ENCODE measurements around the gene SERPINF2. TPM values are rescaled to one million over a fixed set of nuclear protein-coding genes. Genes with fewer than 3 reads are reported as not detected.
"Not testable (repeated sequence)": the region's sequence is repeated elsewhere in the genome, so short reads cannot be mapped to it uniquely, and the experiment has no call there.

The SERPINF2 gene
- total RNA-seq, 1 donor from 2014 or later, result 21.6 TPM

GRCh38 chr17:1718362-1719165, 24.1 kb upstream of the SERPINF2 start:
- DNase-seq (peak; percentile 67), ATAC-seq (no peak)
- no peaks in the 10 kb centered on the region for H3K9me3 ChIP-seq
- peak overlapping the region; percentile 94 for H3K27ac ChIP-seq
- H3K36me3 ChIP-seq, result peaks cover 6% of the 10 kb centered on the region
- no peaks in the 10 kb centered on the region for H3K27me3 ChIP-seq
- H3K4me3 ChIP-seq, result peak overlapping the region; percentile 61
- no peak for TF ChIP-seq CTCF (IDR thresholded peaks at IDR 0.05)
- H3K4me1 ChIP-seq, result peaks cover 40% of the 10 kb centered on the region
- intact Hi-C loops (cut with DNase I), result loop anchor here (10.0 kb wide), 2 partner anchors 66 to 106 kb away; partner anchors contain the start of gene SMYD4

- DNase-seq (peak; percentile 79), ATAC-seq (no peak)
- intact Hi-C loops (cut with DNase I), result no loop called here
- peaks cover 42% of the 10 kb centered on the region for H3K4me1 ChIP-seq
- no peaks in the 10 kb centered on the region for H3K27me3 ChIP-seq
- H3K36me3 ChIP-seq, result no peaks in the 10 kb centered on the region
- no peak overlapping the region for H3K4me3 ChIP-seq
- no peaks in the 10 kb centered on the region for H3K9me3 ChIP-seq
- peak; percentile 97 for TF ChIP-seq CTCF (IDR thresholded peaks at IDR 0.05)
- no peak overlapping the region for H3K27ac ChIP-seq
Measured at GRCh38 chr17:1720856-1721386, 21.8 kb upstream of the SERPINF2 start.

- H3K36me3 ChIP-seq; H3K4me3 ChIP-seq; H3K9me3 ChIP-seq; DNase-seq; ATAC-seq; intact Hi-C loops (cut with DNase I); H3K27me3 ChIP-seq: not testable (repeated sequence)
- peaks cover 52% of the 10 kb centered on the region for H3K4me1 ChIP-seq
- H3K27ac ChIP-seq, result peak overlapping the region; percentile 92
Measured at GRCh38 chr17:1722022-1722421, 20.6 kb upstream of the SERPINF2 start.

- peak; percentile 97 for DNase-seq
- no peaks in the 10 kb centered on the region for H3K9me3 ChIP-seq
- peak within 1 kb of the TSS; percentile 82 for H3K4me3 ChIP-seq
- H3K27me3 ChIP-seq, result no peaks in the 10 kb centered on the region
- peak; percentile 87 for ATAC-seq
- peak within 1 kb of the TSS; percentile 92 for H3K27ac ChIP-seq
- H3K36me3 ChIP-seq, result peaks cover 28% of the 10 kb centered on the region
- no peak for TF ChIP-seq CTCF (IDR thresholded peaks at IDR 0.05)
- H3K4me1 ChIP-seq, result peaks cover 52% of the 10 kb centered on the region
- intact Hi-C loops (cut with DNase I), result no loop called here
Measured at GRCh38 chr17:1724351-1724868, 18.3 kb upstream of the SERPINF2 start, which contains the start of gene WDR81. Gene WDR81 (plus strand): TSS chr17:1724704. CDS start chr17:1724960, 256 bp downstream.

GRCh38 chr17:1724869-1725641, 17.6 kb upstream of the SERPINF2 start:
- no peaks in the 10 kb centered on the region for H3K27me3 ChIP-seq
- peaks cover 28% of the 10 kb centered on the region for H3K36me3 ChIP-seq
- H3K9me3 ChIP-seq, result no peaks in the 10 kb centered on the region
- H3K4me1 ChIP-seq, result peaks cover 58% of the 10 kb centered on the region
- H3K4me3 ChIP-seq, result peak overlapping the region; percentile 82
- intact Hi-C loops (cut with DNase I), result no loop called here
- H3K27ac ChIP-seq, result peak overlapping the region; percentile 92
- ATAC-seq, result peak; percentile 72
- peak; percentile 81 for DNase-seq
- TF ChIP-seq CTCF (IDR thresholded peaks at IDR 0.05), result no peak

Measured in upper lobe of right lung (tissue), 1 donor.